Measurements from ENCODE around the gene GPATCH2. TPM values are rescaled to one million over a fixed set of nuclear protein-coding genes. Genes with fewer than 3 reads are reported as not detected.
A peak's percentile ranks its signal among the peaks of the same experiment; 100 is the strongest.
"Not testable (repeated sequence)": the region's sequence is repeated elsewhere in the genome, so short reads cannot be mapped to it uniquely, and the experiment has no call there.

GPATCH2 gene
- total RNA-seq, 2 donors from 2014 or later, result 21.2 to 23.2 TPM

GRCh38 chr1:217590598-217590997, 40.3 kb downstream of the GPATCH2 start:
- Histone ChIP-seq H3K4me3 (ENCODE audit: low read length) (no peak overlapping the region), H3K9ac (ENCODE audit: extremely low read depth, low read length, poor library complexity, severe bottlenecking) (no peak overlapping the region), H3K9me3 (ENCODE audit: control insufficient read depth, low read length) (no peaks in the 10 kb centered on the region), H3K27me3 (ENCODE audit: control insufficient read depth, insufficient read depth, low read length, poor library complexity, severe bottlenecking) (no peaks in the 10 kb centered on the region), H3K27ac (ENCODE audit: low read depth, low read length) (no peak overlapping the region), H3K36me3 (ENCODE audit: control insufficient read depth, insufficient read depth, low read length) (peaks cover 4% of the 10 kb centered on the region), H3K4me1 (ENCODE audit: control insufficient read depth, insufficient read depth, low read length) (no peaks in the 10 kb centered on the region)
- no peaks in the 10 kb centered on the region for H3K9me3 Mint-ChIP-seq
- H3K27ac Mint-ChIP-seq, result no peak overlapping the region
- no peaks in the 10 kb centered on the region for H3K27me3 Mint-ChIP-seq (ENCODE audit: insufficient read depth)
- H3K4me1 Mint-ChIP-seq, result peaks cover 8% of the 10 kb centered on the region
- DNase-seq, result no peak
- H3K36me3 Mint-ChIP-seq (ENCODE audit: low read depth), result no peaks in the 10 kb centered on the region
- TF ChIP-seq, protein P1, sequence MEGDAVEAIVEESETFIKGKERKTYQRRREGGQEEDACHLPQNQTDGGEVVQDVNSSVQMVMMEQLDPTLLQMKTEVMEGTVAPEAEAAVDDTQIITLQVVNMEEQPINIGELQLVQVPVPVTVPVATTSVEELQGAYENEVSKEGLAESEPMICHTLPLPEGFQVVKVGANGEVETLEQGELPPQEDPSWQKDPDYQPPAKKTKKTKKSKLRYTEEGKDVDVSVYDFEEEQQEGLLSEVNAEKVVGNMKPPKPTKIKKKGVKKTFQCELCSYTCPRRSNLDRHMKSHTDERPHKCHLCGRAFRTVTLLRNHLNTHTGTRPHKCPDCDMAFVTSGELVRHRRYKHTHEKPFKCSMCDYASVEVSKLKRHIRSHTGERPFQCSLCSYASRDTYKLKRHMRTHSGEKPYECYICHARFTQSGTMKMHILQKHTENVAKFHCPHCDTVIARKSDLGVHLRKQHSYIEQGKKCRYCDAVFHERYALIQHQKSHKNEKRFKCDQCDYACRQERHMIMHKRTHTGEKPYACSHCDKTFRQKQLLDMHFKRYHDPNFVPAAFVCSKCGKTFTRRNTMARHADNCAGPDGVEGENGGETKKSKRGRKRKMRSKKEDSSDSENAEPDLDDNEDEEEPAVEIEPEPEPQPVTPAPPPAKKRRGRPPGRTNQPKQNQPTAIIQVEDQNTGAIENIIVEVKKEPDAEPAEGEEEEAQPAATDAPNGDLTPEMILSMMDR (conservative IDR thresholded peaks at IDR 0.05), result peak; percentile 61
- H3K4me3 Mint-ChIP-seq, result no peak overlapping the region
- 100% methylated on average over 1 of the region's 2 CpGs; no CpG with 5 or more reads in 1 of the 2 experiments for WGBS, 2 experiments (ENCODE audit: insufficient coverage in 1 of 2, insufficient read length in 1 of 2)

DNA sequence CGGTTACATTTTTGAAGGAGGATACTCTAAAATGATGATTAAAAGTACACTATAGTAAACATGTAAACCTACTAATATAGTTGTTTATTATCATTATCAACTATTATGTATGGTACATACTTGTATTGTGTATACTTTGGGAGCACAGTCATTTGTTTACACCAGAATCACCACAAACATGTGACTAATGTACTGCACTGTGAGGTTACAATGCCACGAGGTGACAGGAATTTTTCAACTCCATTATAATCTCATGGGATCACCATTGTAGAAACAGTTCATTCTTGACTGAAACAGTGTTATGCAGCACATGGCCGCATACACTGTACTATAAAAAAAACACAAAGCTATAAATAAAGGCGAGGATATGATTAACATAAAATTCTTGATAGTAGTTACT, 44.3 kb downstream of the GPATCH2 start:
- DNase-seq, result no peak
- 89 to 92% methylated on average over 1 to 3 of the region's 4 CpGs for WGBS, 2 experiments (ENCODE audit: insufficient coverage in 1 of 2, insufficient read length in 1 of 2)
- Histone ChIP-seq H3K4me3 (ENCODE audit: low read length) (no peak overlapping the region), H3K9me3 (ENCODE audit: control insufficient read depth, low read length) (no peaks in the 10 kb centered on the region), H3K4me1 (ENCODE audit: control insufficient read depth, insufficient read depth, low read length) (no peaks in the 10 kb centered on the region), H3K36me3 (ENCODE audit: control insufficient read depth, insufficient read depth, low read length) (peaks cover 4% of the 10 kb centered on the region), H3K9ac (ENCODE audit: extremely low read depth, low read length, poor library complexity, severe bottlenecking) (no peak overlapping the region), H3K27ac (ENCODE audit: low read depth, low read length) (no peak overlapping the region), H3K27me3 (ENCODE audit: control insufficient read depth, insufficient read depth, low read length, poor library complexity, severe bottlenecking) (no peaks in the 10 kb centered on the region)
- Mint-ChIP-seq H3K27ac (no peak overlapping the region), H3K27me3 (ENCODE audit: insufficient read depth) (no peaks in the 10 kb centered on the region), H3K4me3 (no peak overlapping the region), H3K9me3 (no peaks in the 10 kb centered on the region), H3K4me1 (peaks cover 8% of the 10 kb centered on the region), H3K36me3 (ENCODE audit: low read depth) (peaks cover 5% of the 10 kb centered on the region)
- TF ChIP-seq, protein P1 (conservative IDR thresholded peaks at IDR 0.05), result no peak

- 92% methylated on average over 2 of the region's 2 CpGs; no CpG with 5 or more reads in 1 of the 2 experiments for WGBS, 2 experiments (ENCODE audit: insufficient coverage in 1 of 2, insufficient read length in 1 of 2)
Observed at GRCh38 chr1:217585577-217585976, 45.3 kb downstream of the GPATCH2 start.

DNA sequence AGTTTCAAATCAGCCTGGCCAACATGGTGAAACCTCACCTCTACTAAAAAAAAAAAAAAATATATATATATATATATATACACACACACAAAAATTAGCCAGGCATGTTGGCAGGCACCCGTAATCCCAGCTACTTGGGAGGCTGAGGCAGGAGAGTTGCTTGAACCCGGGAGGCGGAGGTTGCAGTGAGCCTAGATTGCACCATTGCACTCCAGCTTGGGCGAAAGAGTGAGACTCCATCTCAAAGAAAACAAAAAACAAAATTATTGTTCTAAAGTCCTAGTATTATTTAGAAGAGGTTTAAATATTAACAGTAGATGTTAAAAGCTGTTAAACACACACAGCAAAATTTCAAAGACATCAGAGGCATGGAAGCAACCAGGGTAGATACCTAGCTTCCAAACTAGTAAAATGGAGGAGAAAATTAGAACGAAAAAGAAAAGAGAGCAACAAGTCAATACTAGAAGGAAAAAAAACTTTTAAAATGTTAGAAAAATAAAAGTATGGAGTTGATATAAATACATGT, 46.5 kb downstream of the GPATCH2 start:
- H3K36me3 ChIP-seq (ENCODE audit: control insufficient read depth, insufficient read depth, low read length); H3K4me3 ChIP-seq (ENCODE audit: low read length); H3K27ac Mint-ChIP-seq; H3K4me1 ChIP-seq (ENCODE audit: control insufficient read depth, insufficient read depth, low read length); H3K27me3 ChIP-seq (ENCODE audit: control insufficient read depth, insufficient read depth, low read length, poor library complexity, severe bottlenecking); H3K9ac ChIP-seq (ENCODE audit: extremely low read depth, low read length, poor library complexity, severe bottlenecking); DNase-seq; H3K27me3 Mint-ChIP-seq (ENCODE audit: insufficient read depth); H3K9me3 ChIP-seq (ENCODE audit: control insufficient read depth, low read length); H3K4me1 Mint-ChIP-seq; H3K4me3 Mint-ChIP-seq; H3K27ac ChIP-seq (ENCODE audit: low read depth, low read length); H3K9me3 Mint-ChIP-seq; H3K36me3 Mint-ChIP-seq (ENCODE audit: low read depth): not testable (repeated sequence)
- 92 to 100% methylated on average over 3 to 4 of the region's 5 CpGs for WGBS, 2 experiments (ENCODE audit: insufficient coverage in 1 of 2, insufficient read length in 1 of 2)

More at GRCh38 chr1:217585577-217585976, 45.3 kb downstream of the GPATCH2 start:
- Mint-ChIP-seq H3K27ac (no peak overlapping the region), H3K4me3 (no peak overlapping the region), H3K27me3 (ENCODE audit: insufficient read depth) (no peaks in the 10 kb centered on the region), H3K36me3 (ENCODE audit: low read depth) (peaks cover 5% of the 10 kb centered on the region), H3K9me3 (no peaks in the 10 kb centered on the region), H3K4me1 (peaks cover 4% of the 10 kb centered on the region)
- no peak overlapping the region for H3K9ac ChIP-seq (ENCODE audit: extremely low read depth, low read length, poor library complexity, severe bottlenecking)
- no peak overlapping the region for H3K27ac ChIP-seq (ENCODE audit: low read depth, low read length)
- no peak overlapping the region for H3K4me3 ChIP-seq (ENCODE audit: low read length)
- H3K4me1 ChIP-seq (ENCODE audit: control insufficient read depth, insufficient read depth, low read length), result no peaks in the 10 kb centered on the region
- TF ChIP-seq, protein P1 (conservative IDR thresholded peaks at IDR 0.05), result no peak
- H3K36me3 ChIP-seq (ENCODE audit: control insufficient read depth, insufficient read depth, low read length), result peaks cover 4% of the 10 kb centered on the region
- DNase-seq, result no peak
- H3K9me3 ChIP-seq (ENCODE audit: control insufficient read depth, low read length), result no peaks in the 10 kb centered on the region
- no peaks in the 10 kb centered on the region for H3K27me3 ChIP-seq (ENCODE audit: control insufficient read depth, insufficient read depth, low read length, poor library complexity, severe bottlenecking)

Measured in endodermal cell (in vitro differentiated cells).